GM18909 (cell line): ENCODE measurements around the gene SETDB2.

Source experiments
- ATAC-seq: cut with Tn5 transposase; IDR thresholded peaks from one replicate; pipeline ENCODE4 v1.9.1; 2021; ENCODE audit warnings: mild to moderate bottlenecking; ENCODE audit not compliant: unreplicated experiment, poor library complexity

Gene SETDB2

GRCh38 chr13:49443704-49444523 is at the start of gene SETDB2, which contains the start of gene CAB39L:
TSS of gene SETDB2 (plus strand) at chr13:49444274. CDS start at chr13:49451894, 7,620 bp downstream.
TSS of gene CAB39L (minus strand) at chr13:49444064. CDS start at chr13:49382910, 61,154 bp downstream.
- peak; percentile 96 for ATAC-seq

GRCh38 chr13:49395451-49395865 is 48.6 kb upstream of the SETDB2 start:
- ATAC-seq = no peak

GRCh38 chr13:49395878-49396380 is 48.1 kb upstream of the SETDB2 start:
- ATAC-seq = no peak

GRCh38 chr13:49399801-49400472 is 44.1 kb upstream of the SETDB2 start:
- no peak for ATAC-seq

GRCh38 chr13:49400755-49401659 is 43.1 kb upstream of the SETDB2 start:
- ATAC-seq = no peak

- ATAC-seq = no peak
Observed at GRCh38 chr13:49403996-49404702, 39.9 kb upstream of the SETDB2 start.

- no peak for ATAC-seq
Observed at GRCh38 chr13:49404703-49405020, 39.4 kb upstream of the SETDB2 start.

GRCh38 chr13:49407068-49407467 is 37.0 kb upstream of the SETDB2 start:
- no peak for ATAC-seq

GRCh38 chr13:49407936-49408335 is 36.1 kb upstream of the SETDB2 start:
- no peak for ATAC-seq

GRCh38 chr13:49409008-49409407 is 35.1 kb upstream of the SETDB2 start:
- no peak for ATAC-seq

GRCh38 chr13:49410006-49410405 is 34.1 kb upstream of the SETDB2 start:
- ATAC-seq = no peak

GRCh38 chr13:49410477-49410876 is 33.6 kb upstream of the SETDB2 start:
- ATAC-seq = no peak

- ATAC-seq = no peak
Observed at GRCh38 chr13:49411353-49411752, 32.7 kb upstream of the SETDB2 start.

- no peak for ATAC-seq
Observed at GRCh38 chr13:49412749-49413148, 31.3 kb upstream of the SETDB2 start.

GRCh38 chr13:49417161-49417560 is 26.9 kb upstream of the SETDB2 start:
- ATAC-seq = no peak

- ATAC-seq = no peak
Observed at GRCh38 chr13:49418206-49418605, 25.9 kb upstream of the SETDB2 start.

GRCh38 chr13:49419276-49419675 is 24.8 kb upstream of the SETDB2 start:
- ATAC-seq = no peak

GRCh38 chr13:49421391-49421790 is 22.7 kb upstream of the SETDB2 start:
- ATAC-seq = peak; percentile 74

GRCh38 chr13:49424011-49424560 is 20.0 kb upstream of the SETDB2 start:
- ATAC-seq = no peak
